K562 (cell line): Measurements from ENCODE around the gene KPNB1. TPM values are rescaled to one million over a fixed set of nuclear protein-coding genes. Genes with fewer than 3 reads are reported as not detected.

ENCODE experiments used
- ATAC-seq: fragments of 200-7000 bp; cut with Tn5 transposase; 3 replicates; pipeline ENCODE4 v1.9.1; 2020; ENCODE audit warnings: moderate library complexity
- BruUV-seq: library from RNA; stranded (reverse); fragments of 400-500 nt; replicated peaks from 2 replicates; lab custom pipeline; 2021; lab: Mats Ljungman, UMichigan
- CTCF ChIA-PET: fragments of 300-600 bp; formaldehyde crosslinking; extraction: SDS; loops from one replicate; lab custom pipeline; 2021; ENCODE audit warnings: low intra/inter-chr PET ratio; lab: Yijun Ruan, JAX
- POLR2A ChIA-PET: fragments of 300-600, 350-650 bp; sonication (Branson Sonifier 250); formaldehyde crosslinking; extraction: SDS; loops from one replicate; lab custom pipeline; 2021; ENCODE audit warnings: antibody characterized with exemption, inconsistent platforms; lab: Yijun Ruan, JAX
- DNase-seq, 4 experiments: peaks; one replicate each; pipeline versions ENCODE4 v3.0.0 to v3.0.0-alpha.2; 2011 to 2018; ENCODE audit warnings: low spot score in 3 of 4, mixed read lengths in 3 of 4; ENCODE audit errors: extremely low read depth in 1 of 4
- FAIRE-seq: peaks from 2 replicates; lab custom pipeline; 2011; peaks lifted over from hg19 to GRCh38; lab: Jason Lieb, UNC
- H2AFZ ChIP-seq: 2 replicates; pipeline ENCODE4 v1.6.0; 2011; ENCODE audit warnings: low read depth, low read length, control low read depth, inconsistent platforms
- H3K27ac ChIP-seq: fragments of 200-600 bp; 3 replicates; pipeline ENCODE4 v1.8.0; 2011; ENCODE audit warnings: low read depth, mild to moderate bottlenecking, control low read depth, inconsistent platforms, low read length, moderate library complexity, mixed read lengths; ENCODE audit errors: extremely low read depth
- H3K27me3 ChIP-seq, 2 experiments: fragments of 300-600 bp in 1 of 2; 2 replicates in 1 of 2; 3 replicates in 1 of 2; pipeline versions ENCODE4 v1.6.0 to v1.8.0; 2011; ENCODE audit warnings: inconsistent platforms in 2 of 2, low read length in 2 of 2, mild to moderate bottlenecking in 1 of 2, mixed read lengths in 1 of 2, moderate library complexity in 1 of 2; ENCODE audit not compliant: control insufficient read depth in 2 of 2, insufficient read depth in 2 of 2
- H3K36me3 ChIP-seq: fragments of 300-600 bp; 3 replicates; pipeline ENCODE4 v1.8.0; 2011; ENCODE audit warnings: mild to moderate bottlenecking, low read length, inconsistent platforms; ENCODE audit not compliant: control insufficient read depth, insufficient read depth
- H3K4me1 ChIP-seq, 2 experiments: fragments of 200-600 bp in 1 of 2; replicated peaks in 1 of 2; 2 replicates in 1 of 2; 3 replicates in 1 of 2; pipeline versions ENCODE4 v1.5.1 to v1.8.0; 2011; ENCODE audit warnings: inconsistent platforms in 2 of 2, low read length in 2 of 2, mild to moderate bottlenecking in 1 of 2, mixed read lengths in 1 of 2, moderate library complexity in 1 of 2; ENCODE audit not compliant: control insufficient read depth in 2 of 2, insufficient read depth in 2 of 2
- H3K4me2 ChIP-seq: 2 replicates; pipeline ENCODE4 v1.6.1; 2011; ENCODE audit warnings: low read length, control low read depth, inconsistent platforms, mixed read lengths; ENCODE audit not compliant: insufficient read depth
- H3K4me3 ChIP-seq: fragments of 200-600 bp; sonication (generic), shearing (Covaris generic); 2 replicates; pipeline ENCODE4 v1.5.1; 2016; ENCODE audit warnings: control low read depth, inconsistent platforms
- H3K79me2 ChIP-seq: fragments of 200-600 bp; 3 replicates; pipeline ENCODE4 v1.8.0; 2011; ENCODE audit warnings: low read length, inconsistent platforms; ENCODE audit not compliant: control insufficient read depth, insufficient read depth
- H3K9ac ChIP-seq, 2 experiments: 2 replicates each; pipeline versions ENCODE4 v1.6.0 to v1.6.1; 2011; ENCODE audit warnings: low read depth in 2 of 2, low read length in 2 of 2, control low read depth in 1 of 2, inconsistent platforms in 1 of 2, mild to moderate bottlenecking in 1 of 2, mixed read lengths in 1 of 2; ENCODE audit not compliant: insufficient read depth in 1 of 2
- H3K9me1 ChIP-seq: one replicate; pipeline ENCODE4 v1.6.0; 2011; ENCODE audit warnings: inconsistent platforms, mild to moderate bottlenecking, low read length, moderate library complexity; ENCODE audit not compliant: control insufficient read depth, insufficient read depth
- H3K9me3 ChIP-seq: replicated peaks from 2 replicates; pipeline ENCODE4 v1.5.1; 2011; ENCODE audit warnings: low read depth, low read length, inconsistent platforms; ENCODE audit not compliant: control insufficient read depth, insufficient read depth
- H4K20me1 ChIP-seq: replicated peaks from 2 replicates; pipeline ENCODE4 v1.6.1; 2011; ENCODE audit warnings: low read length, inconsistent platforms, mixed read lengths; ENCODE audit not compliant: control insufficient read depth, insufficient read depth
- CGGBP1 ChIP-seq: fragments of 250-450 bp; sonication (Bioruptor Pico); IDR thresholded peaks from 2 replicates; pipeline ENCODE4 v1.9.0; 2021; ENCODE audit warnings: mild to moderate bottlenecking
- E2F3 ChIP-seq: fragments of 250-450 bp; sonication (Bioruptor Pico); IDR thresholded peaks from 2 replicates; pipeline ENCODE4 v1.4.0; 2020; ENCODE audit warnings: mild to moderate bottlenecking
- ELF2 ChIP-seq: fragments of 250-450 bp; sonication (Bioruptor Pico); IDR thresholded peaks from 2 replicates; pipeline ENCODE4 v1.5.0; 2021; ENCODE audit warnings: mild to moderate bottlenecking
- SIN3B ChIP-seq: fragments of 450-650 bp; IDR thresholded peaks from 2 replicates; pipeline ENCODE4 v1.6.1; 2017; ENCODE audit warnings: low read depth, mild to moderate bottlenecking, moderate library complexity
- TRIM24 ChIP-seq, 2 experiments: fragments of 450-650 bp; IDR thresholded peaks; 2 replicates each; pipeline ENCODE4 v1.6.1; 2016
- ZBTB17 ChIP-seq: fragments of 450-650 bp; formaldehyde crosslinking; IDR thresholded peaks from 2 replicates; pipeline ENCODE4 v1.4.0; 2020; ENCODE audit warnings: mild to moderate bottlenecking
- ZNF551 ChIP-seq: fragments of 250-450 bp; sonication (Bioruptor Pico); IDR thresholded peaks from 2 replicates; pipeline ENCODE4 v1.5.0; 2021; ENCODE audit warnings: mild to moderate bottlenecking, moderate library complexity
- ZNF592 ChIP-seq: fragments of 450-650 bp; IDR thresholded peaks from 2 replicates; pipeline ENCODE4 v1.6.1; 2017; ENCODE audit warnings: antibody characterized with exemption, mild to moderate bottlenecking
- WGBS: fragments of 100-300 bp; shearing (Covaris generic); methylation state at CpG from one replicate; pipeline ENCODE4 v1.1.6; 2016; ENCODE audit warnings: low coverage, mixed read lengths; ENCODE audit not compliant: insufficient coverage; ENCODE audit errors: missing lambda C conversion rate; 5-methylcytosine and 5-hydroxymethylcytosine counted together
- in situ Hi-C: fragments of 300-500 bp; cut with MboI; formaldehyde crosslinking; loops from 4 replicates; pipeline ENCODE4 v1.15.0; 2018; ENCODE audit warnings: inconsistent platforms, mixed read lengths
- intact Hi-C: fragments of 100-400 bp; cut with micrococcal nuclease; formaldehyde crosslinking; loops from 2 replicates; pipeline ENCODE4 v1.14.2; 2022
- polyA plus RNA-seq, 8 experiments: library from polyadenylated mRNA; depleted of rRNA in 4 of 8; stranded (reverse) in 5 of 8; unstranded in 3 of 8; fragments of >200 nt; fragmentation: Nextera tagmentation in 2 of 8; fragmentation: Illumina TruSeq in 1 of 8; extraction: Ambion mirVana in 2 of 8; extraction: Trizol in 1 of 8; gene quantifications; 2 replicates each; pipeline versions ENCODE4 v1.2.1 to v1.2.3, GENCODE V29; 2011 to 2014; ENCODE audit warnings: inconsistent platforms in 1 of 8, missing spikeins in 1 of 8
- total RNA-seq, 7 experiments: library from RNA; depleted of rRNA in 6 of 7; stranded (reverse); fragments of >200 nt in 6 of 7; fragmentation: Illumina TruSeq in 2 of 7; extraction: Trizol in 2 of 7; gene quantifications; 2 replicates each; pipeline versions ENCODE4 v1.2.1 to v1.2.3, GENCODE V29; 2011 to 2021; ENCODE audit warnings: low replicate concordance in 1 of 7

KPNB1 gene
- total and polyA plus RNA-seq, 9 of the 15 experiments (the other 6 are each of a cell fraction or from before 2014, with no cell fraction given): 154 to 622 (median 354) TPM

- ChIA-PET CTCF (no interaction called here), POLR2A (interaction anchor here (2.6 kb wide), 1 partner anchor 9 kb away, joined by 9 read pairs; no protein-coding TSS in a partner anchor)
- H3K9me3 ChIP-seq: no peaks in the 10 kb centered on the region
- ATAC-seq (no peak), FAIRE-seq (no peak), DNase-seq (no peak)
- BruUV-seq: no TSS peak
- no peaks in the 10 kb centered on the region for H4K20me1 ChIP-seq
- no peak overlapping the region for H2AFZ ChIP-seq
- no peak overlapping the region for H3K4me3 ChIP-seq
- H3K79me2 ChIP-seq: no peaks in the 10 kb centered on the region
- TF ChIP-seq ZBTB17 (CRISPR knock-in tag) (no peak), SIN3B (no peak), ZNF551 (no peak), ELF2 (CRISPR knock-in tag) (no peak), TRIM24 (IDR thresholded peaks at IDR 0.05) (no peak), E2F3 (no peak), ZNF592 (no peak), CGGBP1 (CRISPR knock-in tag) (no peak)
- no peaks in the 10 kb centered on the region for H3K9me1 ChIP-seq
- H3K36me3 ChIP-seq: peaks cover 73% of the 10 kb centered on the region
- H3K4me1 ChIP-seq: no peaks in the 10 kb centered on the region
- H3K4me2 ChIP-seq: no peak overlapping the region
- intact Hi-C loops (no loop called here), in situ Hi-C loops (loop anchor here (25.0 kb wide), 1 partner anchor 633 kb away; the partner anchor contains the start of gene RPRML)
- no peaks in the 10 kb centered on the region for H3K27me3 ChIP-seq
- 96% methylated on average over 3 of the region's 3 CpGs for WGBS
- no peak overlapping the region for H3K9ac ChIP-seq
- no peak overlapping the region for H3K27ac ChIP-seq
Measured at GRCh38 chr17:47620503-47621245, 29.0 kb upstream of the KPNB1 start.
